SJCRH30 (cell line): ENCODE results near the gene FADS3. TPM values are rescaled to one million over a fixed set of nuclear protein-coding genes. Genes with fewer than 3 reads are reported as not detected.

Experiments
- DNase-seq, 2 experiments: peaks; one replicate each; pipeline ENCODE4 v3.0.0-alpha.2; 2015 to 2020
- H3K27ac ChIP-seq: fragments of 250-450 bp; sonication (Bioruptor Pico); 2 replicates; pipeline ENCODE4 v1.5.1; 2020; ENCODE audit warnings: mild to moderate bottlenecking, moderate library complexity
- H3K27me3 ChIP-seq: fragments of 250-450 bp; sonication (Bioruptor Pico); 2 replicates; pipeline ENCODE4 v1.5.1; 2020; ENCODE audit warnings: mild to moderate bottlenecking, moderate library complexity
- H3K36me3 ChIP-seq: fragments of 250-450 bp; sonication (Bioruptor Pico); 2 replicates; pipeline ENCODE4 v1.5.1; 2020; ENCODE audit warnings: mild to moderate bottlenecking, moderate library complexity
- H3K4me1 ChIP-seq: fragments of 250-450 bp; sonication (Bioruptor Pico); 2 replicates; pipeline ENCODE4 v1.5.1; 2020; ENCODE audit warnings: mild to moderate bottlenecking, moderate library complexity
- H3K4me3 ChIP-seq: fragments of 250-450 bp; sonication (Bioruptor Pico); 2 replicates; pipeline ENCODE4 v1.5.1; 2020; ENCODE audit warnings: mild to moderate bottlenecking, moderate library complexity
- H3K9me3 ChIP-seq: fragments of 250-450 bp; sonication (Bioruptor Pico); replicated peaks from 2 replicates; pipeline ENCODE4 v1.5.1; 2020; ENCODE audit warnings: mild to moderate bottlenecking, moderate library complexity
- total RNA-seq: library from RNA; depleted of rRNA; stranded (reverse); fragments of >200 nt; shearing (Covaris generic); gene quantifications from 2 replicates; pipeline ENCODE4 v1.2.3, GENCODE V29; 2014; rRNA removed

FADS3 gene, protein sequence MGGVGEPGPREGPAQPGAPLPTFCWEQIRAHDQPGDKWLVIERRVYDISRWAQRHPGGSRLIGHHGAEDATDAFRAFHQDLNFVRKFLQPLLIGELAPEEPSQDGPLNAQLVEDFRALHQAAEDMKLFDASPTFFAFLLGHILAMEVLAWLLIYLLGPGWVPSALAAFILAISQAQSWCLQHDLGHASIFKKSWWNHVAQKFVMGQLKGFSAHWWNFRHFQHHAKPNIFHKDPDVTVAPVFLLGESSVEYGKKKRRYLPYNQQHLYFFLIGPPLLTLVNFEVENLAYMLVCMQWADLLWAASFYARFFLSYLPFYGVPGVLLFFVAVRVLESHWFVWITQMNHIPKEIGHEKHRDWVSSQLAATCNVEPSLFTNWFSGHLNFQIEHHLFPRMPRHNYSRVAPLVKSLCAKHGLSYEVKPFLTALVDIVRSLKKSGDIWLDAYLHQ
- 40.5 and 42.1 TPM in 2 replicates for total RNA-seq

DNA sequence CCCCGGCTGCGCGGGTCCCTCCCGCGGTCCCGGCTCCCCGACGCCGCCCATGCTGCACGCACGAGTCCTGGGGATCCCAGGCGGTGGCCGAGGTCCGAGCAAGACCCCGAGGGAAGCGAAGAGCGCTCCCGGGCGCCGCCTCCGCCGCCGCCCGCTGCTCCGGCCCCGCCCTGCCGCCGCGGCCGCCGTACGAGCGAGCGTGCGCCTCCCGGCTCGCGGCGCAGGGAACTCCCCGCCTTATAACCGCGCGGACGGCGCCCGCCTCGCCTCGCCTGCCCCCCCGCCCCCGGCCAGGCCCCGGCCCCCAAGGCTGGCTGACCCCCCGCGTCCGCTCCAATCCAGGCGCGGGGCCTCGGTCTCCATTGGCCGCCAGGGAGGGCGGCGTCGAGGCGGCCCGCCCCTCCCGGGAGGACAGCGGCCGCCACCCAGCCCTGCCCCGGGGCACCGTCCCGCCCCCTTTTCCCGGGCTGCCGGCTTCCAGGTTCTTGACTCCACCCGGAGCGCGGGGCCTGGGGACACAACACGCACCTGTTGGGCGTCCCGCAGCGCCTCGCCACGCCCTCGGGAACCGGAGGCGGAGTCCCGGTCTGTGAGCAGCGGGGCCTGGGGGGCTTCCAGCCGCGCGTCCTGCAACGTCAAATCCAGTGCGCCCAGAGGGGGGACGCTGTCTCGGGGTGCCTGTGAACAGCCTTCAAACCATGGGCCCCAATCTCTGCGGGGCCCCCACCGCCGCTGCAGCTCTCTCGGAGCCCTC is at the start of gene FADS3:
Gene FADS3 (minus strand): TSS at position 215 of the 754 bp plus-strand sequence. CDS start 164 bp downstream, at position 51.
- peak; percentile 90 to 91 for DNase-seq
- peaks cover 5% of the 10 kb centered on the region; the same call in 1 of the 2 replicates for H3K36me3 ChIP-seq
- H3K4me3 ChIP-seq, result peak within 1 kb of the TSS; percentile 78
- H3K4me1 ChIP-seq, result peaks cover 17% of the 10 kb centered on the region
- H3K27me3 ChIP-seq, result no peaks in the 10 kb centered on the region
- H3K9me3 ChIP-seq, result no peaks in the 10 kb centered on the region
- peak within 1 kb of the TSS; percentile 71 for H3K27ac ChIP-seq

DNA sequence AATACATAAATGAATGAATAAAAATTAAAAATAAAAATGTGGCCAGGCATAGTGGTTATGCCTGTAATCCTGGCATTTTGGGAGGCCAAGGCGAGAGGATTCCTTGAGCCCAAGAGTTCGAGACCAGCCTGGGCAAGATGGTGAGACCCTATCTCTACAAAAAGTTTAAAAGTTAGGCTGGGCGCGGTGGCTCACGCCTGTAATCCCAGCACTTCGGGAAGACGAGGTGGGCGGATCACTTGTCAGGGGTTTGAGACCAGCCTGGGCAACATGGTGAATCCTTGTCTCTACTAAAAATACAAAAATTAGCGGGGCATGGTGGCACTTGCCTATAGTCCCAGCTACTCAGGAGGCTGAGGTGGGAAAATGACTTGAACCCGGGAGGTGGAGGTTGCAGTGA is 49.1 kb upstream of the FADS3 start:
- Histone ChIP-seq H3K27ac (no peak overlapping the region), H3K4me1 (no peaks in the 10 kb centered on the region), H3K4me3 (no peak overlapping the region), H3K9me3 (no peaks in the 10 kb centered on the region), H3K27me3 (no peaks in the 10 kb centered on the region), H3K36me3 (no peaks in the 10 kb centered on the region)
- DNase-seq, result no peak

DNA sequence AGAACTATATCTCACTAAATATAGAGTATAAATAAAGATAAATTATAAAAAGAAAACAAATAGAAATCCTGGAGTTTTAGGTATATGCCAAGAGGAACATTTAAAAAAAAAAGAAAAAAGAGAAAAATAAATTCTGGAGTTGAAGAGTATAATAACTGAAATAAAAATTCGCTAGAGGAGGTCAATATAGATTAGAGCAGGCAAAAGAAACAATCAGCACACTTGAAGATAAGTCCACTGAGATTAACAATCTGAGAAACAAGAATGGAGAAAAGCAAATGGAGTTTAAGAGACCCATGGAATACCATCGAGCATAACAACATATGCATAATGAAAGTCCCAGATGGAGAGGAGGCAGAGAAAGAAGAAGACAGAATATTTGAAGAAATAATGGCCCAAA is 44.5 kb upstream of the FADS3 start:
- no peaks in the 10 kb centered on the region for H3K36me3 ChIP-seq
- no peak for DNase-seq
- H3K4me1 ChIP-seq, result no peaks in the 10 kb centered on the region
- no peaks in the 10 kb centered on the region for H3K27me3 ChIP-seq
- no peaks in the 10 kb centered on the region for H3K9me3 ChIP-seq
- H3K27ac ChIP-seq, result no peak overlapping the region
- no peak overlapping the region for H3K4me3 ChIP-seq

- Histone ChIP-seq H3K36me3 (no peaks in the 10 kb centered on the region), H3K9me3 (no peaks in the 10 kb centered on the region), H3K27ac (no peak overlapping the region), H3K4me3 (no peak overlapping the region), H3K27me3 (no peaks in the 10 kb centered on the region), H3K4me1 (no peaks in the 10 kb centered on the region)
- no peak for DNase-seq
Measured at GRCh38 chr11:61930933-61931332, 39.6 kb upstream of the FADS3 start.

DNA sequence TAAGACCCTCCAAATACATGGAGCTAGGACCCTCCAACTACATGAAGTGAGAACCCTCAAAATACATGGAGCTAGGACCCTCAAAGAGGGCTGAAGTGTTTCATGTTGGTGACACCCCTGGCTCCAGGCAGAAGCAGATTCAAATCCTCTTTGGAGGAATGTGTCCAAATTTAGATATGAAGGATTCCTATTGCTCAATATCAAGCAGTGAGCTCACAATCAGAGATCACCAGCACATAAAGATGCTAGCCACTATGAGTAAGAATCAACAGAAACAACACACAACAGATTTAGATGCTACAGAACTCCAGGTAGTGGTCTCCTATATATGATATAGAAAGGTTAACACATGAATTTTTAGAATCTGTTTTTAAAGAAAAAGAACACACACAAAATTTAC is 37.3 kb upstream of the FADS3 start:
- H3K4me3 ChIP-seq, result no peak overlapping the region
- no peaks in the 10 kb centered on the region for H3K36me3 ChIP-seq
- H3K27me3 ChIP-seq, result no peaks in the 10 kb centered on the region
- H3K27ac ChIP-seq, result no peak overlapping the region
- no peaks in the 10 kb centered on the region for H3K9me3 ChIP-seq
- DNase-seq, result no peak
- peaks cover 4% of the 10 kb centered on the region; the same call in 1 of the 2 replicates for H3K4me1 ChIP-seq

- H3K27ac ChIP-seq, result no peak overlapping the region
- H3K27me3 ChIP-seq, result no peaks in the 10 kb centered on the region
- H3K9me3 ChIP-seq, result no peaks in the 10 kb centered on the region
- no peaks in the 10 kb centered on the region for H3K36me3 ChIP-seq
- H3K4me3 ChIP-seq, result no peak overlapping the region
- H3K4me1 ChIP-seq, result peaks cover 14% of the 10 kb centered on the region
- no peak for DNase-seq
Measured at GRCh38 chr11:61927501-61927900, 36.2 kb upstream of the FADS3 start.

GRCh38 chr11:61926235-61926634 is 34.9 kb upstream of the FADS3 start:
- H3K4me1 ChIP-seq, result peaks cover 14% of the 10 kb centered on the region
- no peaks in the 10 kb centered on the region for H3K9me3 ChIP-seq
- no peak overlapping the region for H3K27ac ChIP-seq
- H3K27me3 ChIP-seq, result peaks cover under 1% of the 10 kb centered on the region; the same call in 1 of the 2 replicates
- no peak overlapping the region for H3K4me3 ChIP-seq
- H3K36me3 ChIP-seq, result no peaks in the 10 kb centered on the region
- no peak for DNase-seq

DNA sequence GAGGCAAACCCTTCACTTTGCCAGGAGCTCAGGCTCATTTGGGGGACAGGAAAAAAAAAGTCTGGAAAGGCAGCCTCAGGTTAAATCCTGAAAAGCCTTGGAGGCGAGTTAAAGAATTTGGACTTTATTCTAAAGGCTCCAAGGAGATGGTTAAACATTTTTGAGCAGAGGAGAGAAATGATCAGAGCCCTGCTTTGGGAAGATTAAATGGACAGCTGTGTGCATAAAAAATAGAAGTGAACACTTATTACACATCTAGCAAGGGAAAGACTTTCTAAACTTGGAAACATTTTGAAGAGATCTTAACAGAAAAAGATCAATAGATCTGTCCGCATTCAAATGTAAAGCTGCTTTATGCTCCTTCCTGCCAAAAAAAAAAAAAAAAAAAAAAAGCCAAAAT is 34.4 kb upstream of the FADS3 start:
- Histone ChIP-seq H3K4me1 (peaks cover 14% of the 10 kb centered on the region), H3K9me3 (no peaks in the 10 kb centered on the region), H3K36me3 (no peaks in the 10 kb centered on the region), H3K27me3 (peaks cover 3% of the 10 kb centered on the region; the same call in 1 of the 2 replicates), H3K4me3 (no peak overlapping the region), H3K27ac (no peak overlapping the region)
- no peak for DNase-seq

GRCh38 chr11:61924064-61924455 is 32.7 kb upstream of the FADS3 start:
- Histone ChIP-seq H3K36me3 (no peaks in the 10 kb centered on the region), H3K27ac (no peak overlapping the region), H3K27me3 (peaks cover 11% of the 10 kb centered on the region), H3K4me3 (no peak overlapping the region), H3K4me1 (peaks cover 17% of the 10 kb centered on the region), H3K9me3 (no peaks in the 10 kb centered on the region)
- DNase-seq, result no peak

DNA sequence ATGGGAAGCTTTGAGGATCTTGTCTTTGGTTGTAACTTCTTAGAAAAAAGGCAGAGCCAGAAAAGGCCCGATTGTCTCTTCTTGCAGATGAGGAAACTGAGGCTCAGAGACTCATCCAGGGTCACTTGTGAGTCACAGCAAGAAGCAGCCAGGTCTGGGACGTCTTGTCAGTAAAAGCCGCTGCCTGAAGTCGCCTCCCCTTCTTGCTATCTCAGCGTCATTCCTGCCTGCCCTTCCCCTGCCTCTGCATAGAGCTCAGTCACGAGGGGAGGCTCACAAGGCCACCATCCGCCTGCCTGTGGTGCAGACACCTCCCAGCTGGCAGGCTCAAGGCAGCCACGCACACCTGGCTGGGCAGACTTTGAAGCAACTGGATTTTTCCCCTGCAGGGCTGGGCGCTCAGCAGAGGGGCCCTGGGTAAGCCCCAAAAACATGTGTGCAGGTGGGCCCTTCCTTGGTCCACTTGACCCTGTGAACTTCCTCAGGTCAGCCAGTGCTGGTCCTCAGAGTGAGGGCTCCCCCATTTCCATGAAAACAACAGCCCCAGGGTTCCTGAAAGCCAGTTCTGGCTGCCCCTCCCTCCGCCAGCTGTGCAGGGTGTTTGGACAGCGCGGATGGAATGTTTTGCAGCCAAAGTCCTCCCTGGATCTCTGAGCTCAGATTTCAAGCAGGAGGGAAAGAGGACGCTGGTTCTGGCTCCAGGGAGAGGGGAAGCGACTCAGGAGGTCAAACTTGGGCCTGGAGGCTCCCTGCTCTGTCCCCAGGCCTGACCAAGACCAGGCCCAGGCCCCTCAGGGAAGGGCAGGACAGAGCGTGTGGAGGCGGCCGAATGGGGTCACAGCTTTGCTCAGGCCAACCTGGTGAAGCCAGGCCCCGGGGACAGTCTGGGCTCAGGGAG is 32.1 kb upstream of the FADS3 start:
- peaks cover 18% of the 10 kb centered on the region for H3K4me1 ChIP-seq
- no peaks in the 10 kb centered on the region for H3K36me3 ChIP-seq
- DNase-seq, result peak; percentile 58 to 72

DNA sequence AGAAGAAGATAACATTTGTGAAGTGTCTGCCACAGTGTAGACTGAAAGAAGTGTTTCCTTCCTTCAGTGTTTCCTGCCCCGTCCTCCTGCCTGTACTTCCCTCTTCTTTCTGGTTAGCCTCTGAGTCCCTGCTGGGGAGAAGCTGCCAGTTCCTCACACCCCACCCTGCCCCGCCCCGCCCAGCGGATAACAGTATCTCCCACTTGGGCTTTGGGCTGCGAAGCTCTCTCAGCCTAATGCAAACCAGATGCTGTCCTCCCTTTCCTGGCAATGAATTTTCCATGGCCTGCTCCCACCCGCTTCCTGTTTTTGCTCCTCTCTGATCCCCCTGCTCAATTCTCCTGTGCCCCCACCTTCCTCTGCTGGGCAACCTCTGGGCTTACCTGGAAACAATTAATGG is 31.2 kb upstream of the FADS3 start:
- Histone ChIP-seq H3K27ac (no peak overlapping the region), H3K36me3 (no peaks in the 10 kb centered on the region), H3K9me3 (no peaks in the 10 kb centered on the region), H3K4me3 (no peak overlapping the region), H3K4me1 (peaks cover 18% of the 10 kb centered on the region), H3K27me3 (peaks cover 20% of the 10 kb centered on the region)
- no peak for DNase-seq

More for the DNA sequence above, 32.1 kb upstream of the FADS3 start:
- Histone ChIP-seq H3K4me3 (no peak overlapping the region), H3K9me3 (no peaks in the 10 kb centered on the region), H3K27me3 (peaks cover 12% of the 10 kb centered on the region), H3K27ac (no peak overlapping the region)

DNA sequence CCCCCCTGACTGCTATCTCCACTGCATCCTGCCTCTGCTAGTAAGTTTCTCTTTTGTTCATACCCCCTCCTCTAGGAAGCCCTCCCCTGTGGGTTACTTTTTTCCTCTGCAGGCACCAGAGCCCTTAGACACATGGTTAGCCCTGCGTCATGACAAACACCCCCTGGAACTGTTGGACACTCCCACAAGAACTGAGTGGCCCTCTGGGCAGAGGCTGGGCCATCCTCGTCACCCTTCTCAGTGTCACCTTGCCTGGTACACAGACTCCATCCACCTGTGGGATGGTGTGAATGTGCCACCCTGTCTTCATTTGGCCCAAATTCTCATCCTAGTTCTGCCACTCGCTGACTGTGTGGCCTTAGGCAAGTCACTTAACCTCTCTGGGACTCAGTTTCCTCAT is 30.1 kb upstream of the FADS3 start:
- H3K27ac ChIP-seq, result no peak overlapping the region
- H3K4me1 ChIP-seq, result peaks cover 18% of the 10 kb centered on the region
- H3K27me3 ChIP-seq, result peaks cover 23% of the 10 kb centered on the region
- no peaks in the 10 kb centered on the region for H3K9me3 ChIP-seq
- DNase-seq, result no peak
- H3K36me3 ChIP-seq, result no peaks in the 10 kb centered on the region
- no peak overlapping the region for H3K4me3 ChIP-seq

- Histone ChIP-seq H3K4me3 (no peak overlapping the region), H3K36me3 (no peaks in the 10 kb centered on the region), H3K27ac (no peak overlapping the region), H3K27me3 (peaks cover 24% of the 10 kb centered on the region), H3K4me1 (peaks cover 18% of the 10 kb centered on the region), H3K9me3 (no peaks in the 10 kb centered on the region)
- DNase-seq, result no peak
Measured at GRCh38 chr11:61919705-61920631, 28.6 kb upstream of the FADS3 start.
